Activated CD4-positive, alpha-beta T cell treated with anti-CD3 and anti-CD28 coated beads, Interleukin-2, amount 50 U/mL, for 24 hours (primary cell): ENCODE measurements around the gene RNF220.

Source experiments
- DNase-seq, 2 donors: peaks; one replicate each; pipeline ENCODE4 v3.0.0-alpha.2; 2020; ENCODE audit warnings: low read depth in 1 of 2, low spot score in 1 of 2

The RNF220 gene

GRCh38 chr1:44576456-44577150 is 171.5 kb downstream of the RNF220 start:
- no peak for DNase-seq

- no peak for DNase-seq
Observed at GRCh38 chr1:44581205-44581604, 176.2 kb downstream of the RNF220 start.

- no peak for DNase-seq
Observed at GRCh38 chr1:44584167-44584566, 179.1 kb downstream of the RNF220 start.

- DNase-seq: no peak
Observed at GRCh38 chr1:44585315-44585920, 180.4 kb downstream of the RNF220 start.

- DNase-seq: no peak
Observed at GRCh38 chr1:44587796-44588460, 182.9 kb downstream of the RNF220 start.

GRCh38 chr1:44588551-44589210 is 183.6 kb downstream of the RNF220 start:
- no peak for DNase-seq

- DNase-seq: no peak
Observed at GRCh38 chr1:44590475-44590874, 185.4 kb downstream of the RNF220 start.

- DNase-seq: no peak
Observed at GRCh38 chr1:44591381-44591780, 186.3 kb downstream of the RNF220 start.

GRCh38 chr1:44592208-44593145 is 187.4 kb downstream of the RNF220 start:
- no peak for DNase-seq

GRCh38 chr1:44594353-44594752 is 189.3 kb downstream of the RNF220 start:
- DNase-seq: no peak

- peak; percentile 62 to 68 for DNase-seq
Observed at GRCh38 chr1:44594871-44595735, 190.0 kb downstream of the RNF220 start.

- no peak for DNase-seq
Observed at GRCh38 chr1:44596511-44596910, 191.5 kb downstream of the RNF220 start.

GRCh38 chr1:44598167-44598566 is 193.1 kb downstream of the RNF220 start:
- DNase-seq: no peak

- no peak for DNase-seq
Observed at GRCh38 chr1:44602634-44603628, 197.9 kb downstream of the RNF220 start.

GRCh38 chr1:44603718-44604117 is 198.7 kb downstream of the RNF220 start:
- no peak for DNase-seq

- DNase-seq: no peak
Observed at GRCh38 chr1:44604157-44604955, 199.3 kb downstream of the RNF220 start.

GRCh38 chr1:44605914-44606615 is 201.0 kb downstream of the RNF220 start:
- DNase-seq: no peak
